HepG2 (cell line): Measurements from ENCODE around the gene POLR2J. TPM values are rescaled to one million over a fixed set of nuclear protein-coding genes. Genes with fewer than 3 reads are reported as not detected.

ENCODE experiments used
- ELF4 ChIP-seq: sonication (generic); formaldehyde crosslinking; IDR thresholded peaks from 2 replicates; pipeline ENCODE4 v1.5.0; 2020; ENCODE audit warnings: missing genetic modification reagents, mild to moderate bottlenecking, moderate library complexity, borderline replicate concordance
- KLF11 ChIP-seq: IDR thresholded peaks from 2 replicates; pipeline ENCODE4 v1.6.1; 2016; ENCODE audit warnings: missing compliant biosample characterization
- LCORL ChIP-seq, 2 experiments: fragments of 450-650 bp in 1 of 2; sonication (generic) in 1 of 2; formaldehyde crosslinking in 1 of 2; IDR thresholded peaks; 2 replicates each; pipeline versions ENCODE4 v1.5.0 to v1.6.1; 2017 to 2020; ENCODE audit warnings: antibody characterized with exemption in 1 of 2, missing genetic modification reagents in 1 of 2
- MED8 ChIP-seq: sonication (generic); formaldehyde crosslinking; IDR thresholded peaks from 2 replicates; pipeline ENCODE4 v1.8.1; 2023; ENCODE audit warnings: mild to moderate bottlenecking, missing genetic modification reagents; ENCODE audit not compliant: insufficient replicate concordance
- MEIS2 ChIP-seq: sonication (generic); formaldehyde crosslinking; IDR thresholded peaks from 2 replicates; pipeline ENCODE4 v1.9.0; 2021; ENCODE audit warnings: mild to moderate bottlenecking, missing genetic modification reagents
- MTA3 ChIP-seq: sonication (generic); formaldehyde crosslinking; IDR thresholded peaks from 2 replicates; pipeline ENCODE4 v1.4.0; 2020; ENCODE audit warnings: missing genetic modification reagents
- MXD4 ChIP-seq: IDR thresholded peaks from 2 replicates; pipeline ENCODE4 v1.6.1; 2016; ENCODE audit warnings: mild to moderate bottlenecking, missing biosample characterization, missing genetic modification reagents
- PAWR ChIP-seq: sonication (generic); formaldehyde crosslinking; IDR thresholded peaks from 2 replicates; pipeline ENCODE4 v1.4.0; 2020; ENCODE audit warnings: missing genetic modification reagents, mild to moderate bottlenecking, borderline replicate concordance
- SOX13 ChIP-seq, 3 experiments: fragments of 450-650 bp in 1 of 3; sonication (generic) in 1 of 3; formaldehyde crosslinking in 1 of 3; IDR thresholded peaks in 2 of 3; conservative IDR thresholded peaks in 1 of 3; 2 replicates each; pipeline versions ENCODE4 v1.5.0 to v1.6.1; 2016 to 2020; ENCODE audit warnings: antibody characterized with exemption in 1 of 3, mild to moderate bottlenecking in 1 of 3, missing compliant biosample characterization in 1 of 3, missing genetic modification reagents in 1 of 3, moderate library complexity in 1 of 3
- YY1 ChIP-seq: IDR thresholded peaks from 2 replicates; pipeline ENCODE4 v1.6.1; 2011; ENCODE audit warnings: low read length, low read depth, moderate library complexity, mild to moderate bottlenecking; ENCODE audit not compliant: insufficient read depth, insufficient replicate concordance
- ZBTB7A ChIP-seq: sonication (generic); formaldehyde crosslinking; IDR thresholded peaks from 2 replicates; pipeline ENCODE4 v1.8.0; 2022; ENCODE audit warnings: mild to moderate bottlenecking, missing genetic modification reagents
- ZBTB7B ChIP-seq: sonication (generic); formaldehyde crosslinking; IDR thresholded peaks from 2 replicates; pipeline ENCODE4 v1.4.0; 2020; ENCODE audit warnings: missing genetic modification reagents
- ZNF33B ChIP-seq: sonication (generic); formaldehyde crosslinking; IDR thresholded peaks from 2 replicates; pipeline ENCODE4 v1.5.1; 2020; ENCODE audit warnings: mild to moderate bottlenecking, missing genetic modification reagents
- ZNF552 ChIP-seq: sonication (generic); formaldehyde crosslinking; IDR thresholded peaks from 2 replicates; pipeline ENCODE4 v1.9.0; 2022; ENCODE audit warnings: missing genetic modification reagents, mild to moderate bottlenecking, borderline replicate concordance
- ZNF644 ChIP-seq: IDR thresholded peaks from 2 replicates; pipeline ENCODE4 v1.6.1; 2016; ENCODE audit warnings: low read depth
- ZSCAN9 ChIP-seq: IDR thresholded peaks from 2 replicates; pipeline ENCODE4 v1.6.1; 2016; ENCODE audit warnings: borderline replicate concordance
- ZZZ3 ChIP-seq: sonication (generic); formaldehyde crosslinking; IDR thresholded peaks from 2 replicates; pipeline ENCODE4 v1.4.0; 2020; ENCODE audit warnings: missing genetic modification reagents, mild to moderate bottlenecking, borderline replicate concordance
- polyA plus RNA-seq, 8 experiments: library from polyadenylated mRNA; depleted of rRNA in 3 of 8; stranded (reverse) in 7 of 8; unstranded in 1 of 8; fragments of >200 nt; fragmentation: Illumina TruSeq in 4 of 8; extraction: Trizol in 4 of 8; gene quantifications; 2 replicates each; pipeline versions ENCODE4 v1.2.1 to v1.2.3, GENCODE V29; 2011 to 2016; ENCODE audit warnings: low read depth in 4 of 8, missing spikeins in 1 of 8, mixed read lengths in 1 of 8; ENCODE audit not compliant: insufficient read depth in 1 of 8
- total RNA-seq, 5 experiments: library from RNA; depleted of rRNA; stranded (reverse); fragments of >200 nt; fragmentation: Illumina TruSeq; extraction: Trizol; gene quantifications; 2 replicates each; pipeline ENCODE4 v1.2.3, GENCODE V29; 2016; ENCODE audit warnings: low read depth in 1 of 5
- TF ChIP-seq, protein P1 (sequence below): sonication (generic); formaldehyde crosslinking; IDR thresholded peaks from 2 replicates; pipeline ENCODE4 v1.4.0; 2020; ENCODE audit warnings: missing genetic modification reagents
- TF ChIP-seq, protein P2 (sequence below): sonication (generic); formaldehyde crosslinking; IDR thresholded peaks from 2 replicates; pipeline ENCODE4 v1.5.0; 2020; ENCODE audit warnings: missing genetic modification reagents
- TF ChIP-seq, protein P3 (sequence below): sonication (generic); formaldehyde crosslinking; IDR thresholded peaks from 2 replicates; pipeline ENCODE4 v1.4.0; 2020; ENCODE audit warnings: missing genetic modification reagents
- TF ChIP-seq, protein P4 (sequence below): IDR thresholded peaks from 2 replicates; pipeline ENCODE4 v1.6.1; 2016; ENCODE audit warnings: mild to moderate bottlenecking, missing biosample characterization, missing genetic modification reagents
- TF ChIP-seq, protein P5 (sequence below): sonication (generic); formaldehyde crosslinking; IDR thresholded peaks from 2 replicates; pipeline ENCODE4 v1.4.0; 2020; ENCODE audit warnings: missing genetic modification reagents

Gene POLR2J
- total and polyA plus RNA-seq, 2 of the 13 experiments (the other 11 are each of a cell fraction or from before 2014, with no cell fraction given), result 41.2 to 71.4 TPM

DNA sequence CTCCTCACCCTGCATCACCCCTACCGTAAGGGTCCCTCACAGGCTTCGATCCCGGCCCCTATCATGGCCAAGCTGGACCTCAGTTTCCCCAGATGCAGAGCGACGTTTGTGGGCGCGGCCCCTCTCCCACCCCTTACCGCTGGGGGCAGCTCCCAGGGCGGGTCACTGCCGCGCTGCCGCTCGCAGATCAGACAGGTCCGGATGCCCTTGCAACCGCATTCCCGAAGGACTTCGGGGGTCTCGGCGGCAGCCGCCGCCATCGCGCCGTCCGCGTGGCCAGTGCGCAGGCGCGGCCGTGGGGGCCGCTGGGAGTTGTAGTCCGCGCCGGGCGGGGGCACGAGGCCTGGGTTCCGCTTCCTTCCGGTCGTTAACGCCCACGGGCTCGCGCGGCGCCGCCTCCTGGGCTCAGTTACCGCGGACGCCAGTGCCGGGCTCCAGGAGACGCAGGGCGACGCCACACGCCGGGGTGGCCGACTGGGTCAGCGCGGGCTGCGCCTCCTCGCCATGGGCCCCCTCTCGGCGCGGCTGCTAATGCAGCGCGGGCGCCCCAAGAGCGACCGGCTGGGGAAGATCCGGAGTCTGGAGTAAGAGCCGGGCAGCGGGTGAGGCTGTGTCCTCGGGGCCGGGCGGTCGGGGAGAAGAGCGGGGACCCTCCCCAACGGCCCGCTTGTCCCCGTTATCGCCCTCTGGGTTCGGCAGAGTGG lies 14.0 kb downstream of the POLR2J start, which contains the start of the genes ALKBH4 and LRWD1 (continued):
- TF ChIP-seq, protein P1, sequence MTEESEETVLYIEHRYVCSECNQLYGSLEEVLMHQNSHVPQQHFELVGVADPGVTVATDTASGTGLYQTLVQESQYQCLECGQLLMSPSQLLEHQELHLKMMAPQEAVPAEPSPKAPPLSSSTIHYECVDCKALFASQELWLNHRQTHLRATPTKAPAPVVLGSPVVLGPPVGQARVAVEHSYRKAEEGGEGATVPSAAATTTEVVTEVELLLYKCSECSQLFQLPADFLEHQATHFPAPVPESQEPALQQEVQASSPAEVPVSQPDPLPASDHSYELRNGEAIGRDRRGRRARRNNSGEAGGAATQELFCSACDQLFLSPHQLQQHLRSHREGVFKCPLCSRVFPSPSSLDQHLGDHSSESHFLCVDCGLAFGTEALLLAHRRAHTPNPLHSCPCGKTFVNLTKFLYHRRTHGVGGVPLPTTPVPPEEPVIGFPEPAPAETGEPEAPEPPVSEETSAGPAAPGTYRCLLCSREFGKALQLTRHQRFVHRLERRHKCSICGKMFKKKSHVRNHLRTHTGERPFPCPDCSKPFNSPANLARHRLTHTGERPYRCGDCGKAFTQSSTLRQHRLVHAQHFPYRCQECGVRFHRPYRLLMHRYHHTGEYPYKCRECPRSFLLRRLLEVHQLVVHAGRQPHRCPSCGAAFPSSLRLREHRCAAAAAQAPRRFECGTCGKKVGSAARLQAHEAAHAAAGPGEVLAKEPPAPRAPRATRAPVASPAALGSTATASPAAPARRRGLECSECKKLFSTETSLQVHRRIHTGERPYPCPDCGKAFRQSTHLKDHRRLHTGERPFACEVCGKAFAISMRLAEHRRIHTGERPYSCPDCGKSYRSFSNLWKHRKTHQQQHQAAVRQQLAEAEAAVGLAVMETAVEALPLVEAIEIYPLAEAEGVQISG (CRISPR knock-in tag), result peak; percentile 96
- TF ChIP-seq YY1 (peak; percentile 94), MED8 (CRISPR knock-in tag) (no peak), ZZZ3 (no peak), SOX13 (IDR thresholded peaks at IDR 0.05) (no peak), SOX13 (CRISPR knock-in tag; conservative IDR thresholded peaks at IDR 0.05 in 1 of 2, IDR thresholded peaks at IDR 0.05 in 1 of 2) (no peak), ELF4 (0 out of 2 replicates have a peak, but pooled peaks have one; percentile 47), ZSCAN9 (CRISPR knock-in tag) (no peak), PAWR (no peak), ZNF552 (CRISPR knock-in tag) (0 out of 2 replicates have a peak, but pooled peaks have one; percentile 68), ZNF644 (CRISPR knock-in tag) (no peak), ZBTB7B (CRISPR knock-in tag) (peak; percentile 68; the same call in 1 of the 2 replicates), LCORL (IDR thresholded peaks at IDR 0.05) (no peak), LCORL (CRISPR knock-in tag; IDR thresholded peaks at IDR 0.05) (peak; percentile 54; the same call in 1 of the 2 replicates), MTA3 (CRISPR knock-in tag) (no peak), ZBTB7A (CRISPR knock-in tag) (no peak; the same call in 1 of the 2 replicates), ZNF33B (no peak), MEIS2 (CRISPR knock-in tag) (no peak), KLF11 (CRISPR knock-in tag) (no peak), MXD4 (CRISPR knock-in tag) (peak; percentile 90; the same call in 1 of the 2 replicates)
- TF ChIP-seq, protein P2, sequence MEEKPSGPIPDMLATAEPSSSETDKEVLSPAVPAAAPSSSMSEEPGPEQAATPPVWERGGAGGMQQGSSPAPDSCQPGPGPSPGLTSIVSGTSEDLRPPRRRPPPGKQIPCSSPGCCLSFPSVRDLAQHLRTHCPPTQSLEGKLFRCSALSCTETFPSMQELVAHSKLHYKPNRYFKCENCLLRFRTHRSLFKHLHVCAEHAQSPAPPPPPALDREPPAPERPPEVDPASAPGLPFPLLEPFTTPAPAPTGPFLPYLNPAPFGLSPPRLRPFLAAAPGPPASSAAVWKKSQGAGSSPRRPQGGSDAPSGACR, result 0 out of 2 replicates have a peak, but pooled peaks have one; percentile 69
- TF ChIP-seq, protein P3, sequence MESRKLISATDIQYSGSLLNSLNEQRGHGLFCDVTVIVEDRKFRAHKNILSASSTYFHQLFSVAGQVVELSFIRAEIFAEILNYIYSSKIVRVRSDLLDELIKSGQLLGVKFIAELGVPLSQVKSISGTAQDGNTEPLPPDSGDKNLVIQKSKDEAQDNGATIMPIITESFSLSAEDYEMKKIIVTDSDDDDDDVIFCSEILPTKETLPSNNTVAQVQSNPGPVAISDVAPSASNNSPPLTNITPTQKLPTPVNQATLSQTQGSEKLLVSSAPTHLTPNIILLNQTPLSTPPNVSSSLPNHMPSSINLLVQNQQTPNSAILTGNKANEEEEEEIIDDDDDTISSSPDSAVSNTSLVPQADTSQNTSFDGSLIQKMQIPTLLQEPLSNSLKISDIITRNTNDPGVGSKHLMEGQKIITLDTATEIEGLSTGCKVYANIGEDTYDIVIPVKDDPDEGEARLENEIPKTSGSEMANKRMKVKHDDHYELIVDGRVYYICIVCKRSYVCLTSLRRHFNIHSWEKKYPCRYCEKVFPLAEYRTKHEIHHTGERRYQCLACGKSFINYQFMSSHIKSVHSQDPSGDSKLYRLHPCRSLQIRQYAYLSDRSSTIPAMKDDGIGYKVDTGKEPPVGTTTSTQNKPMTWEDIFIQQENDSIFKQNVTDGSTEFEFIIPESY (CRISPR knock-in tag), result no peak
- TF ChIP-seq, protein P4, sequence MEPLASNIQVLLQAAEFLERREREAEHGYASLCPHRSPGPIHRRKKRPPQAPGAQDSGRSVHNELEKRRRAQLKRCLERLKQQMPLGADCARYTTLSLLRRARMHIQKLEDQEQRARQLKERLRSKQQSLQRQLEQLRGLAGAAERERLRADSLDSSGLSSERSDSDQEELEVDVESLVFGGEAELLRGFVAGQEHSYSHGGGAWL (CRISPR knock-in tag), result peak; percentile 81; the same call in 1 of the 2 replicates
- TF ChIP-seq, protein P5, sequence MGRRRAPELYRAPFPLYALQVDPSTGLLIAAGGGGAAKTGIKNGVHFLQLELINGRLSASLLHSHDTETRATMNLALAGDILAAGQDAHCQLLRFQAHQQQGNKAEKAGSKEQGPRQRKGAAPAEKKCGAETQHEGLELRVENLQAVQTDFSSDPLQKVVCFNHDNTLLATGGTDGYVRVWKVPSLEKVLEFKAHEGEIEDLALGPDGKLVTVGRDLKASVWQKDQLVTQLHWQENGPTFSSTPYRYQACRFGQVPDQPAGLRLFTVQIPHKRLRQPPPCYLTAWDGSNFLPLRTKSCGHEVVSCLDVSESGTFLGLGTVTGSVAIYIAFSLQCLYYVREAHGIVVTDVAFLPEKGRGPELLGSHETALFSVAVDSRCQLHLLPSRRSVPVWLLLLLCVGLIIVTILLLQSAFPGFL (CRISPR knock-in tag), result no peak
